GM20000 (cell line): ENCODE data around the gene ZNF175.

Source experiments
- DNase-seq: peaks from one replicate; pipeline ENCODE4 v3.0.0; 2012; ENCODE audit warnings: low spot score
- CTCF ChIP-seq: IDR thresholded peaks from 2 replicates; pipeline ENCODE4 v1.5.1; 2012; ENCODE audit warnings: mild to moderate bottlenecking, control low read depth; ENCODE audit errors: extremely low read depth, missing control alignments

ZNF175 gene

GRCh38 chr19:51576850-51577249 lies 5.8 kb downstream of the ZNF175 start:
- DNase-seq: no peak
- TF ChIP-seq CTCF: no peak

GRCh38 chr19:51586103-51586728 lies 15.1 kb downstream of the ZNF175 start:
- TF ChIP-seq CTCF: no peak
- DNase-seq: no peak

- DNase-seq: no peak
- TF ChIP-seq CTCF: no peak
These were observed 15.7 kb downstream of the ZNF175 start for GRCh38 chr19:51586799-51587198.

GRCh38 chr19:51587264-51588191 lies 16.4 kb downstream of the ZNF175 start:
- DNase-seq: no peak
- no peak for TF ChIP-seq CTCF

GRCh38 chr19:51589511-51589910 lies 18.4 kb downstream of the ZNF175 start:
- TF ChIP-seq CTCF: no peak
- no peak for DNase-seq

GRCh38 chr19:51590441-51590840 lies 19.4 kb downstream of the ZNF175 start:
- TF ChIP-seq CTCF: no peak
- no peak for DNase-seq

- no peak for TF ChIP-seq CTCF
These were observed 21.4 kb downstream of the ZNF175 start for GRCh38 chr19:51592521-51592920.

More at GRCh38 chr19:51592521-51592920, 21.4 kb downstream of the ZNF175 start:
- DNase-seq: no peak
